Measurements from ENCODE around the gene TCERG1L.

- TF ChIP-seq POLR2A (IDR thresholded peaks at IDR 0.05) (no peak), CTCF (IDR thresholded peaks at IDR 0.05) (no peak), POLR2AphosphoS5 (IDR thresholded peaks at IDR 0.05; ENCODE audit: insufficient read depth in 1 of 2, low read depth in 1 of 2) (no peak)
Measured at GRCh38 chr10:131245475-131246059, 66.0 kb downstream of the TCERG1L start.
